ENCODE data around the gene ANKRD27.

The ANKRD27 gene

DNA sequence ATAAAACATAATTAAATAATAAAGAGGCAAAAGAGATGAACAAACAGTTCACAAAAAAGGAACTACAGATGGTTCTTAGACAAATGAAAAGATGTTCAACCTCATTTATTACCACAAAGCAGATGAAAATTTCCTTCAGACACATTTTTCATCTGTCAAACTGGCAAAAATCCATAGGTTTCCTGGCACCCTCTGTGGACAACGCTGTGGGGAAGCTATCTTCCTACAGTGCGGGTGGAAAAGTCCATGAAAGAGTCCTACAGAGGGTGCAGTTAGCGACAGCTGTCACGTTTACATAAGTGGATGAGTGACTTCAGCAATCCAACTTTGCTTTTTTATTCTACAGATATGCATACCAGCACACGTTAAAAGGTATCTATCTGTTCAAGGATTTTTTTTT lies 124.3 kb downstream of the ANKRD27 start:
- TF ChIP-seq, protein P1, sequence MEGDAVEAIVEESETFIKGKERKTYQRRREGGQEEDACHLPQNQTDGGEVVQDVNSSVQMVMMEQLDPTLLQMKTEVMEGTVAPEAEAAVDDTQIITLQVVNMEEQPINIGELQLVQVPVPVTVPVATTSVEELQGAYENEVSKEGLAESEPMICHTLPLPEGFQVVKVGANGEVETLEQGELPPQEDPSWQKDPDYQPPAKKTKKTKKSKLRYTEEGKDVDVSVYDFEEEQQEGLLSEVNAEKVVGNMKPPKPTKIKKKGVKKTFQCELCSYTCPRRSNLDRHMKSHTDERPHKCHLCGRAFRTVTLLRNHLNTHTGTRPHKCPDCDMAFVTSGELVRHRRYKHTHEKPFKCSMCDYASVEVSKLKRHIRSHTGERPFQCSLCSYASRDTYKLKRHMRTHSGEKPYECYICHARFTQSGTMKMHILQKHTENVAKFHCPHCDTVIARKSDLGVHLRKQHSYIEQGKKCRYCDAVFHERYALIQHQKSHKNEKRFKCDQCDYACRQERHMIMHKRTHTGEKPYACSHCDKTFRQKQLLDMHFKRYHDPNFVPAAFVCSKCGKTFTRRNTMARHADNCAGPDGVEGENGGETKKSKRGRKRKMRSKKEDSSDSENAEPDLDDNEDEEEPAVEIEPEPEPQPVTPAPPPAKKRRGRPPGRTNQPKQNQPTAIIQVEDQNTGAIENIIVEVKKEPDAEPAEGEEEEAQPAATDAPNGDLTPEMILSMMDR (IDR thresholded peaks at IDR 0.05; ENCODE audit: insufficient read depth, low read length, missing control alignments), result no peak
- ChIA-PET CTCF (no interaction called here), POLR2A (no interaction called here)
- no peak overlapping the region for H3K4me3 ChIP-seq (ENCODE audit: low read depth, low read length)
- no peak for DNase-seq (ENCODE audit: low read depth, low spot score)

All from AG04449 (cell line).